HepG2 (cell line): ENCODE data around the gene TMEM127. TPM values are rescaled to one million over a fixed set of nuclear protein-coding genes. Genes with fewer than 3 reads are reported as not detected.

Source experiments
- EHMT2 ChIP-seq: fragments of 200-600 bp; sonication (generic); IDR thresholded peaks from 2 replicates; pipeline ENCODE4 v1.7.0; 2017; ENCODE audit warnings: antibody characterized with exemption, low read depth, low read length, borderline replicate concordance
- PAX8 ChIP-seq: sonication (generic); formaldehyde crosslinking; IDR thresholded peaks from 2 replicates; pipeline ENCODE4 v1.8.0; 2022; ENCODE audit warnings: mild to moderate bottlenecking, missing genetic modification reagents, borderline replicate concordance
- RFX1 ChIP-seq: fragments of 450-650 bp; IDR thresholded peaks from 2 replicates; pipeline ENCODE4 v1.6.1; 2017
- TEAD2 ChIP-seq: sonication (generic); formaldehyde crosslinking; IDR thresholded peaks from 2 replicates; pipeline ENCODE4 v1.9.0; 2021; ENCODE audit warnings: missing genetic modification reagents
- ZBTB8A ChIP-seq: sonication (generic); formaldehyde crosslinking; IDR thresholded peaks from 2 replicates; pipeline ENCODE4 v1.4.0; 2020; ENCODE audit warnings: mild to moderate bottlenecking, low read depth, missing genetic modification reagents, borderline replicate concordance
- ZNF235 ChIP-seq: sonication (generic); formaldehyde crosslinking; IDR thresholded peaks from 2 replicates; pipeline ENCODE4 v1.8.1; 2023; ENCODE audit warnings: mild to moderate bottlenecking, missing genetic modification reagents, borderline replicate concordance
- ZNF530 ChIP-seq: sonication (generic); formaldehyde crosslinking; IDR thresholded peaks from 2 replicates; pipeline ENCODE4 v1.5.0; 2020; ENCODE audit warnings: low read depth, mild to moderate bottlenecking, missing genetic modification reagents
- ZNF570 ChIP-seq: sonication (generic); formaldehyde crosslinking; IDR thresholded peaks from 2 replicates; pipeline ENCODE4 v1.4.0; 2020; ENCODE audit warnings: mild to moderate bottlenecking, missing genetic modification reagents, borderline replicate concordance
- ZNF644 ChIP-seq: IDR thresholded peaks from 2 replicates; pipeline ENCODE4 v1.6.1; 2016; ENCODE audit warnings: low read depth
- polyA plus RNA-seq, 8 experiments: library from polyadenylated mRNA; depleted of rRNA in 3 of 8; stranded (reverse) in 7 of 8; unstranded in 1 of 8; fragments of >200 nt; fragmentation: Illumina TruSeq in 4 of 8; extraction: Trizol in 4 of 8; gene quantifications; 2 replicates each; pipeline versions ENCODE4 v1.2.1 to v1.2.3, GENCODE V29; 2011 to 2016; ENCODE audit warnings: low read depth in 4 of 8, missing spikeins in 1 of 8, mixed read lengths in 1 of 8; ENCODE audit not compliant: insufficient read depth in 1 of 8
- total RNA-seq, 5 experiments: library from RNA; depleted of rRNA; stranded (reverse); fragments of >200 nt; fragmentation: Illumina TruSeq; extraction: Trizol; gene quantifications; 2 replicates each; pipeline ENCODE4 v1.2.3, GENCODE V29; 2016; ENCODE audit warnings: low read depth in 1 of 5
- TF ChIP-seq, protein P1 (sequence below): IDR thresholded peaks from 2 replicates; pipeline ENCODE4 v1.6.1; 2016; ENCODE audit warnings: mild to moderate bottlenecking, missing biosample characterization, missing genetic modification reagents
- TF ChIP-seq, protein P2 (sequence below): IDR thresholded peaks from 2 replicates; pipeline ENCODE4 v1.6.1; 2018; ENCODE audit warnings: missing genetic modification reagents, mild to moderate bottlenecking, missing compliant biosample characterization
- TF ChIP-seq, protein P3 (sequence below): sonication (generic); formaldehyde crosslinking; IDR thresholded peaks from 2 replicates; pipeline ENCODE4 v1.5.0; 2020; ENCODE audit warnings: mild to moderate bottlenecking, missing genetic modification reagents, borderline replicate concordance
- TF ChIP-seq, protein P4 (sequence below): IDR thresholded peaks from 2 replicates; pipeline ENCODE4 v1.6.1; 2012; ENCODE audit warnings: low read depth, low read length, improper control_type of control experiment
- TF ChIP-seq, protein P5 (sequence below): sonication (generic); formaldehyde crosslinking; IDR thresholded peaks from 2 replicates; pipeline ENCODE4 v1.8.0; 2022; ENCODE audit warnings: mild to moderate bottlenecking, missing genetic modification reagents, moderate library complexity

TMEM127 gene
- total and polyA plus RNA-seq, 2 of the 13 experiments (the other 11 are each of a cell fraction or from before 2014, with no cell fraction given), result 21.5 to 33.9 TPM

DNA sequence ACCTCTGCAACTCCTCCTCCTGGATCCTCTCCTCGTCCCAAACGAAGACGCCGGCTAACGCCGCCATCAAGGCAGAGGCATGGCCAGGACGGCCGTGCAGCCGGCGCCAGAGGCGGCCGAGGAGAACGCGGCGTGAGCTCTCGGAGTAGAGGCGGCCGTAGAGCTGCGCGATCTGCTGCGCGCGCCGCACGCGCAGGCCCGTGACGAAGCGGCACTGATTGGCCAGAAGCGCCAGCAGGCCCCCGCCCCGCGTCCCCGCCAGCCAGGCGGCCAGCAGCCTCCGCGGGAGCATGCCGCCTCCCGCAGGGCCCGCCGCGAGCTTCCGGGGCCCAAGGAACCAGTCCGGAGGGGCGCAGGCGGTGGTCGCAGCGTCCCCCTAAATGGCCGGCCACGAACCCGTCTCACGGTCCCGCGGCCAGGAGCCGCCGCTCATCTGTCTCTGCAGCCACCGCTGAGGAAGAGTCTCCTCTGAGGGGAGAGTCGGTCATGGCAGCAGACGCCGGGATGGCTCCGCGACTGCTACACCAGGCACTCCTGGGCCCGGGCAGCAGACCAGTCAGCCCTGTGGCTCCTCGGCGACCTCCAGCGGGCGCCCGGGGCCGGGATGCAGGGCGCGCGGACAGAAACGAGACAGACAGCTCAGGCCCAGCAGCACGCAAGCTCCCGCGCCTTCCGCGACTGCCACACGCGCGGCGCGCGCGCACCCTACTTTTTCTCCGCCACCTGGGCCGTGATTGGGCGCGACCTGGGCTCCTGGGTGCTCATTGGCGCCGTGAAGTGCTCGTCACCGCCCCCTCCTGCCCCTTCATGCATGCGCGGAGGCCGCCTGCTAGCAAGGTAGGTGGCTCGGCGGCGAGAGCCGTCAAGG lies 57.4 kb downstream of the TMEM127 start, which contains the start of gene STARD7 (continued):
- TF ChIP-seq PAX8 (CRISPR knock-in tag) (peak; percentile 67; the same call in 1 of the 2 replicates), ZNF530 (CRISPR knock-in tag) (no peak), ZBTB8A (CRISPR knock-in tag) (peak; percentile 90; the same call in 1 of the 2 replicates), TEAD2 (no peak), ZNF235 (CRISPR knock-in tag) (peak; percentile 95), ZNF570 (CRISPR knock-in tag) (peak; percentile 89; the same call in 1 of the 2 replicates), ZNF644 (CRISPR knock-in tag) (no peak), RFX1 (no peak), EHMT2 (no peak)
- TF ChIP-seq, protein P1, sequence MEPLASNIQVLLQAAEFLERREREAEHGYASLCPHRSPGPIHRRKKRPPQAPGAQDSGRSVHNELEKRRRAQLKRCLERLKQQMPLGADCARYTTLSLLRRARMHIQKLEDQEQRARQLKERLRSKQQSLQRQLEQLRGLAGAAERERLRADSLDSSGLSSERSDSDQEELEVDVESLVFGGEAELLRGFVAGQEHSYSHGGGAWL, result peak; percentile 84
- TF ChIP-seq, protein P2, sequence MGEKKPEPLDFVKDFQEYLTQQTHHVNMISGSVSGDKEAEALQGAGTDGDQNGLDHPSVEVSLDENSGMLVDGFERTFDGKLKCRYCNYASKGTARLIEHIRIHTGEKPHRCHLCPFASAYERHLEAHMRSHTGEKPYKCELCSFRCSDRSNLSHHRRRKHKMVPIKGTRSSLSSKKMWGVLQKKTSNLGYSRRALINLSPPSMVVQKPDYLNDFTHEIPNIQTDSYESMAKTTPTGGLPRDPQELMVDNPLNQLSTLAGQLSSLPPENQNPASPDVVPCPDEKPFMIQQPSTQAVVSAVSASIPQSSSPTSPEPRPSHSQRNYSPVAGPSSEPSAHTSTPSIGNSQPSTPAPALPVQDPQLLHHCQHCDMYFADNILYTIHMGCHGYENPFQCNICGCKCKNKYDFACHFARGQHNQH (CRISPR knock-in tag), result no peak; the same call in none of the 2 replicates
- TF ChIP-seq, protein P3, sequence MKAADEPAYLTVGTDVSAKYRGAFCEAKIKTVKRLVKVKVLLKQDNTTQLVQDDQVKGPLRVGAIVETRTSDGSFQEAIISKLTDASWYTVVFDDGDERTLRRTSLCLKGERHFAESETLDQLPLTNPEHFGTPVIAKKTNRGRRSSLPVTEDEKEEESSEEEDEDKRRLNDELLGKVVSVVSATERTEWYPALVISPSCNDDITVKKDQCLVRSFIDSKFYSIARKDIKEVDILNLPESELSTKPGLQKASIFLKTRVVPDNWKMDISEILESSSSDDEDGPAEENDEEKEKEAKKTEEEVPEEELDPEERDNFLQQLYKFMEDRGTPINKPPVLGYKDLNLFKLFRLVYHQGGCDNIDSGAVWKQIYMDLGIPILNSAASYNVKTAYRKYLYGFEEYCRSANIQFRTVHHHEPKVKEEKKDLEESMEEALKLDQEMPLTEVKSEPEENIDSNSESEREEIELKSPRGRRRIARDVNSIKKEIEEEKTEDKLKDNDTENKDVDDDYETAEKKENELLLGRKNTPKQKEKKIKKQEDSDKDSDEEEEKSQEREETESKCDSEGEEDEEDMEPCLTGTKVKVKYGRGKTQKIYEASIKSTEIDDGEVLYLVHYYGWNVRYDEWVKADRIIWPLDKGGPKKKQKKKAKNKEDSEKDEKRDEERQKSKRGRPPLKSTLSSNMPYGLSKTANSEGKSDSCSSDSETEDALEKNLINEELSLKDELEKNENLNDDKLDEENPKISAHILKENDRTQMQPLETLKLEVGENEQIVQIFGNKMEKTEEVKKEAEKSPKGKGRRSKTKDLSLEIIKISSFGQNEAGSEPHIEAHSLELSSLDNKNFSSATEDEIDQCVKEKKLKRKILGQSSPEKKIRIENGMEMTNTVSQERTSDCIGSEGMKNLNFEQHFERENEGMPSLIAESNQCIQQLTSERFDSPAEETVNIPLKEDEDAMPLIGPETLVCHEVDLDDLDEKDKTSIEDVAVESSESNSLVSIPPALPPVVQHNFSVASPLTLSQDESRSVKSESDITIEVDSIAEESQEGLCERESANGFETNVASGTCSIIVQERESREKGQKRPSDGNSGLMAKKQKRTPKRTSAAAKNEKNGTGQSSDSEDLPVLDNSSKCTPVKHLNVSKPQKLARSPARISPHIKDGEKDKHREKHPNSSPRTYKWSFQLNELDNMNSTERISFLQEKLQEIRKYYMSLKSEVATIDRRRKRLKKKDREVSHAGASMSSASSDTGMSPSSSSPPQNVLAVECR (CRISPR knock-in tag), result peak; percentile 97
- TF ChIP-seq, protein P4, sequence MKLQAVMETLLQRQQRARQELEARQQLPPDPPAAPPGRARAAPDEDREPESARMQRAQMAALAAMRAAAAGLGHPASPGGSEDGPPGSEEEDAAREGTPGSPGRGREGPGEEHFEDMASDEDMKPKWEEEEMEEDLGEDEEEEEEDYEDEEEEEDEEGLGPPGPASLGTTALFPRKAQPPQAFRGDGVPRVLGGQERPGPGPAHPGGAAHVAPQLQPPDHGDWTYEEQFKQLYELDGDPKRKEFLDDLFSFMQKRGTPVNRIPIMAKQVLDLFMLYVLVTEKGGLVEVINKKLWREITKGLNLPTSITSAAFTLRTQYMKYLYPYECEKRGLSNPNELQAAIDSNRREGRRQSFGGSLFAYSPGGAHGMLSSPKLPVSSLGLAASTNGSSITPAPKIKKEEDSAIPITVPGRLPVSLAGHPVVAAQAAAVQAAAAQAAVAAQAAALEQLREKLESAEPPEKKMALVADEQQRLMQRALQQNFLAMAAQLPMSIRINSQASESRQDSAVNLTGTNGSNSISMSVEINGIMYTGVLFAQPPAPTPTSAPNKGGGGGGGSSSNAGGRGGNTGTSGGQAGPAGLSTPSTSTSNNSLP, result no peak; the same call in 1 of the 2 replicates
- TF ChIP-seq, protein P5, sequence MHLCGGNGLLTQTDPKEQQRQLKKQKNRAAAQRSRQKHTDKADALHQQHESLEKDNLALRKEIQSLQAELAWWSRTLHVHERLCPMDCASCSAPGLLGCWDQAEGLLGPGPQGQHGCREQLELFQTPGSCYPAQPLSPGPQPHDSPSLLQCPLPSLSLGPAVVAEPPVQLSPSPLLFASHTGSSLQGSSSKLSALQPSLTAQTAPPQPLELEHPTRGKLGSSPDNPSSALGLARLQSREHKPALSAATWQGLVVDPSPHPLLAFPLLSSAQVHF, result 0 out of 2 replicates have a peak, but pooled peaks have one; percentile 40
